ENCODE measurements around the gene NAT9.

NAT9 gene

DNA sequence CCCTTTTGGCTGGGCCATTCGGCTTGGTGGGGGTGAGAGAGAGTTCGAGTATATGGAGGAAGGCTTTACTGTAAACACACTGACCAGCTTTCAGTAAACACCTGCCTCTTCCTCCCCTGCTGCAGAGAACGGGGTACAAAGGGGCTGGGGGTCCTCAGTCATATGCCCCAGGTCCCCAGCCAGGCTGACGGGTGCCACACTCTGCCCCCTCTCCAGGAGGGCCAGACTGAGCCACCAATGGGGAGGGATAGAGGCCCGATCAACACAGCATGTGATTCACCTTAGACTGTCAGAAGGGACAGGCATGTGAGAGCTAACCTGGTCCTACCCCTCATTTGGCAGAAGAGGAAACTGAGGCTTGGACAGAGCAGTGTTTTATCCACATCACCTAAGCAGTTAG lies 14.7 kb downstream of the NAT9 start:
- no peak for DNase-seq (ENCODE audit: low read depth)
- no peak overlapping the region for H3K4me3 ChIP-seq (ENCODE audit: low read length)
- TF ChIP-seq, protein P1, sequence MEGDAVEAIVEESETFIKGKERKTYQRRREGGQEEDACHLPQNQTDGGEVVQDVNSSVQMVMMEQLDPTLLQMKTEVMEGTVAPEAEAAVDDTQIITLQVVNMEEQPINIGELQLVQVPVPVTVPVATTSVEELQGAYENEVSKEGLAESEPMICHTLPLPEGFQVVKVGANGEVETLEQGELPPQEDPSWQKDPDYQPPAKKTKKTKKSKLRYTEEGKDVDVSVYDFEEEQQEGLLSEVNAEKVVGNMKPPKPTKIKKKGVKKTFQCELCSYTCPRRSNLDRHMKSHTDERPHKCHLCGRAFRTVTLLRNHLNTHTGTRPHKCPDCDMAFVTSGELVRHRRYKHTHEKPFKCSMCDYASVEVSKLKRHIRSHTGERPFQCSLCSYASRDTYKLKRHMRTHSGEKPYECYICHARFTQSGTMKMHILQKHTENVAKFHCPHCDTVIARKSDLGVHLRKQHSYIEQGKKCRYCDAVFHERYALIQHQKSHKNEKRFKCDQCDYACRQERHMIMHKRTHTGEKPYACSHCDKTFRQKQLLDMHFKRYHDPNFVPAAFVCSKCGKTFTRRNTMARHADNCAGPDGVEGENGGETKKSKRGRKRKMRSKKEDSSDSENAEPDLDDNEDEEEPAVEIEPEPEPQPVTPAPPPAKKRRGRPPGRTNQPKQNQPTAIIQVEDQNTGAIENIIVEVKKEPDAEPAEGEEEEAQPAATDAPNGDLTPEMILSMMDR (conservative IDR thresholded peaks at IDR 0.05; ENCODE audit: low read length) = no peak

DNA sequence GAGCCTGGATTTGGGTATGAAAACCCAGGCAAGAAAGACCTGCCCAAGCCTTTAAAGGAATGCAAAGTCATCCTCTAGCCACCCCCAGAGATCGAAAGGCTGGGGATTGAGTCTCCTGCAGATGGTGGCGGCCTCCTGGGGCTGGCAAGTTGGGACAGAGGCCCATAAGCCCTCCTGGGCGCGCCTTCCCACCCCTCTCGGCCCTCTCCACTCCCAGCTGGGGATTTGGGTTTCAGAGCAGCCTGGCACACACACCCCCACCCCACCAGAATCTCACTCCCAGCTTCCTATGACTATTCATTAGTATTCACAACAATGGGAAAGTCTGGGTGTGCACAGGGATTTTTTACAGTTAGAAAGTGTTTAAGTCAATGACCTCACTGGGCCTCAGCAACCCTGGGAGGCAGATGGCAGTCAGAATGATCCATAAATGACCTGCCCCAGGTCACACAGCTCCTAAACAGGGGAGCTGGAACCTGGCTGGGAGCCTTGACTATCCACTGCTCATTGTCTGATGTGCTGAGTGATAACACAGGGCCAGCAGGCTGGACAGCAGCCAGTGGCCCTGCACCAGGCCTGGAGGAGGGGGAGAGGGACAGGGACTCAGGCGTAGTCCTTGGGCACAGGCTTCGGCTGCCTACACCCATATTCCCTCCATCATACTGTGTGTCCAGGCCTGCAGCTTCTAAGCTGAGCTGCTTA lies 15.6 kb downstream of the NAT9 start:
- no peak overlapping the region for H3K4me3 ChIP-seq (ENCODE audit: low read length)
- TF ChIP-seq, protein P1 (conservative IDR thresholded peaks at IDR 0.05; ENCODE audit: low read length) = no peak
- DNase-seq (ENCODE audit: low read depth) = no peak

DNA sequence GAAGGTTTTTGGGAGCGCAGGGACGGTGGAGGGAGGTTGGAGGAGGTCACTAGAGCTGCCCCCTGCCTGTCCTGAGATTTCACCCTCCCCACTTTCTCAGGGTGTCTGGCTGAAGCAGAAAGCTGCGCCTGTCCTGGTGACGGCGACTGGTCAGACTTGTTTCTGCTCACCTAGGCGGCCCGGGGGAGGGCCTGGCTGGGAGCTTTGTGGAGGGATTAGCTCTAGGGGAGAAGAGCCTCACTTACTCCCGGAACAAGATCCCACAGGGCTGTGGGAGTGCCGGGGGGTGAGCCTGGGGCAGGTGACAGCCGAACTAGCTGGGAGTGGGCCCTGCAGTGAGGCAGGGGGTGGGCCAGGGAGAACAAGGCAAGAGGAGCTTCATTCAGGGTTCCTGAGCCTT lies 16.2 kb downstream of the NAT9 start:
- TF ChIP-seq, protein P1 (conservative IDR thresholded peaks at IDR 0.05; ENCODE audit: low read length) = no peak
- H3K4me3 ChIP-seq (ENCODE audit: low read length) = no peak overlapping the region
- DNase-seq (ENCODE audit: low read depth) = no peak

DNA sequence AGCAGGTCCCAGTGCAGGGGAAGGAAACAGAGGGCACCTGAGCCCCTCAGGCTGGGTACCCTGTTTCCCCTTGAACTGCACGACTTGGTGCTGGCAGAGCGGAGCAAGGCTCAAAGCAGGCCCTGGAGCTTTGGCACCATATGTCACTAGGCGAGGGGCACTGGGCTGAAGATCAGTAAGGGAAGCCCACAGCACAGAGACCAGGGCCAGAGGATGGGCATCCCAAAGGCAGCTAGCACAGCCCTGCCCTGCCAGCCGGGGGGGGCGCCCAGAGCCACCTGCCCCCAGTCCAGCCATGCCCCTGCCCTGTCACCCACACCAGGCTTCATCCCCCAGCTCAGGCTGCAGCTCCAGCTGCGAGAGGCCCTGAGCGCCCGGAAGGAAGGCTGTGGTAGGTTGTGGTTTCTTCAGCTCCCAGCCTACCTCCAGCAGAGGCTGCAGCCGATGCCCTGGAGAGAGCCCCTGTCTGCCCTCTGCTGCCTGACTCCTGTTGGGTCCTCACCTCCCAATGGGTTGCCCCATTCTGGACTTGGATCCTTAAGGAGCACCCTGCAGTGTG lies 16.8 kb downstream of the NAT9 start:
- H3K4me3 ChIP-seq (ENCODE audit: low read length) = no peak overlapping the region
- TF ChIP-seq, protein P1 (conservative IDR thresholded peaks at IDR 0.05; ENCODE audit: low read length) = no peak
- DNase-seq (ENCODE audit: low read depth) = no peak

DNA sequence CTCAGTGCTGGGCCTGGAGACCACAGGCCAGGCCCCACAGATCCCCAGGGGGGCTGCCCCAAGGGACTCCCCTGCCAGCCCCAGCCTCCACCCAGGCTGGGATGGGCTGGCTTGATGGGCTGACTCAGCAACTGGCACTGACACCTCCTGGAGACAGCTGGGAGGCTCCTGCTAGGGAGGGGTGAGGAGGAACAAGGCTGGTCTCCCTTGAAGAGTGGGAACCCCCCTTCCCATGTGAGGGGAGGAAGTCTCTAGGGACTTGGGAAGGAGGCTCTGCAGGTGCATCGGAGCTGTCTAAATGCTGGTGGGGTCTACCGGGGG lies 17.3 kb downstream of the NAT9 start:
- H3K4me3 ChIP-seq (ENCODE audit: low read length) = no peak overlapping the region
- peak; percentile 42 for DNase-seq (ENCODE audit: low read depth)
- TF ChIP-seq, protein P1 (conservative IDR thresholded peaks at IDR 0.05; ENCODE audit: low read length) = no peak

DNA sequence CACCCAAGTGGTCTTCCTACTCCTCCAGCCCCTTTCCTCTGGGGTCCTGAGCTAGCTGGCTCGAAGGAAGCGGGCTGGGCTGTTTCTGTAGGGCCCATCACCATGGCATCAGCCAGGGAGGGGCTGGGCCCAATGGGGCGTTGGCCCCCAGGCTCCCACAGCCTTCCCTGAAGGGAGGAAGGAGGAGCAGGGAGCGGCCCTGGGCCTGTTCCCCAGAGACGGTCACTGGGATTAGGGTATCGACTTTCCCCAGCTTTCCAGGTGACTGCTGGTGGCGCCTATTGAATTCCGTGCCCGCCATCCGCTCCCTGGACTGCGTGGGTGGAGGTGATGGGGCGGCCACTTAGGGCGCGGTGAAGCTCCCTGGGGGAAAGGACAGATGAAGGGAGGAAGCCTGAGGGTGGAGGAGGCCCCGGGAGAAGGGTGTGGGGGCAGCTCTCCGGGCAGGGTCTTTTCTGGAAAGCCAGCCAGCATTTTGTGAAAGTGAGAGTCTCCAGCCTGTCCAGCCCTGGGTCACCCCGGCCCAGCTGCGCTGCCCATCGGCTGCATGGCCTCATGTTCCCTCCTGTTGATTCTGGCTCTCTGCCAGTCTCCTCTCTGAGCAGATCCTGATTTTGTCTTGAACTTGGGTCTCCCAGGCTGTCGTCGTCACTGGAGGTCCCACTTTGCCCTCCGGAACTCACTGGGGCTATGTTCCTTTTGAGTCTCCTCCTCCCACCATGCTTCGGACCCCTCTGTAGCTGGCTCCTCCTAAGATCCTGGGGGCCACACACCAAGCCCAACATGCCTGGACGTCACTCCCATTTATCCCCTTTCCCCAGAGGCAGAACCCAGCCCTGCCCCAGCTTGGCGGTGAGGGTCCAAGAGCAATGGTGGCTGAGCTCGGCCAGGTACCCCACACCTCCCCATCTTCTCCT lies 18.0 kb downstream of the NAT9 start:
- TF ChIP-seq, protein P1 (conservative IDR thresholded peaks at IDR 0.05; ENCODE audit: low read length) = no peak
- no peak overlapping the region for H3K4me3 ChIP-seq (ENCODE audit: low read length)
- no peak for DNase-seq (ENCODE audit: low read depth)
